LNCAP (cell line): Measurements from ENCODE around the gene PIGR.

ENCODE experiments used
- TF ChIP-seq, protein P1 (sequence below): fragments of 450-650 bp; IDR thresholded peaks from 2 replicates; pipeline ENCODE4 v1.5.1; 2017; ENCODE audit warnings: mild to moderate bottlenecking

PIGR gene

GRCh38 chr1:206905295-206906164, 40.7 kb downstream of the PIGR start:
- TF ChIP-seq, protein P1, sequence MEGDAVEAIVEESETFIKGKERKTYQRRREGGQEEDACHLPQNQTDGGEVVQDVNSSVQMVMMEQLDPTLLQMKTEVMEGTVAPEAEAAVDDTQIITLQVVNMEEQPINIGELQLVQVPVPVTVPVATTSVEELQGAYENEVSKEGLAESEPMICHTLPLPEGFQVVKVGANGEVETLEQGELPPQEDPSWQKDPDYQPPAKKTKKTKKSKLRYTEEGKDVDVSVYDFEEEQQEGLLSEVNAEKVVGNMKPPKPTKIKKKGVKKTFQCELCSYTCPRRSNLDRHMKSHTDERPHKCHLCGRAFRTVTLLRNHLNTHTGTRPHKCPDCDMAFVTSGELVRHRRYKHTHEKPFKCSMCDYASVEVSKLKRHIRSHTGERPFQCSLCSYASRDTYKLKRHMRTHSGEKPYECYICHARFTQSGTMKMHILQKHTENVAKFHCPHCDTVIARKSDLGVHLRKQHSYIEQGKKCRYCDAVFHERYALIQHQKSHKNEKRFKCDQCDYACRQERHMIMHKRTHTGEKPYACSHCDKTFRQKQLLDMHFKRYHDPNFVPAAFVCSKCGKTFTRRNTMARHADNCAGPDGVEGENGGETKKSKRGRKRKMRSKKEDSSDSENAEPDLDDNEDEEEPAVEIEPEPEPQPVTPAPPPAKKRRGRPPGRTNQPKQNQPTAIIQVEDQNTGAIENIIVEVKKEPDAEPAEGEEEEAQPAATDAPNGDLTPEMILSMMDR = no peak

- TF ChIP-seq, protein P1 = no peak
Measured at GRCh38 chr1:206904423-206905142, 41.7 kb downstream of the PIGR start.

- TF ChIP-seq, protein P1 = no peak
Measured at GRCh38 chr1:206903687-206904086, 42.6 kb downstream of the PIGR start.

GRCh38 chr1:206902702-206903101, 43.6 kb downstream of the PIGR start:
- TF ChIP-seq, protein P1 = no peak

- TF ChIP-seq, protein P1 = no peak
Measured at GRCh38 chr1:206901944-206902343, 44.3 kb downstream of the PIGR start.

DNA sequence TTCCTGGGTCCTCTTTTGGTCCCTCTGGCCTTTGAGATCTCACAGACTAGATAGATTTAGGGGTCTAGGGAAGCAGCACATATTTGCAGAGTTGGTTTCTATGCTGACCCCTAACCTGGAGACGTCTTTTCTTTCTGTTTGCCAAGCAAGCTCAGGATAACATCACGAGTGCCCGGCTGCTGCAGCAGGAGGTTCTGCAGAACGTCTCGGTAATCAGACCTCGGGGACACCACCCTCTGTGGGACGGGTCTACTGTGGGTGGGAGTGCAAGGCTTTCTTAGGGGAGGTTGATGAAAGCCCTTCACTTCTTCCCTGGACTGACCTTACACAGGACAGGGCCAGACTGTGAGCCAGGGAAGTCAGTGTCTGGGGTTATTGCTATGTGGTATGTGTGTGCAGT, 46.1 kb downstream of the PIGR start:
- TF ChIP-seq, protein P1 = no peak

GRCh38 chr1:206899717-206900116, 46.5 kb downstream of the PIGR start:
- TF ChIP-seq, protein P1 = no peak
